ENCODE measurements around the gene NOTCH1. TPM values are rescaled to one million over a fixed set of nuclear protein-coding genes. Genes with fewer than 3 reads are reported as not detected.

NOTCH1 gene
- total RNA-seq, 1 donor from 2014 or later = 39.7 TPM

DNA sequence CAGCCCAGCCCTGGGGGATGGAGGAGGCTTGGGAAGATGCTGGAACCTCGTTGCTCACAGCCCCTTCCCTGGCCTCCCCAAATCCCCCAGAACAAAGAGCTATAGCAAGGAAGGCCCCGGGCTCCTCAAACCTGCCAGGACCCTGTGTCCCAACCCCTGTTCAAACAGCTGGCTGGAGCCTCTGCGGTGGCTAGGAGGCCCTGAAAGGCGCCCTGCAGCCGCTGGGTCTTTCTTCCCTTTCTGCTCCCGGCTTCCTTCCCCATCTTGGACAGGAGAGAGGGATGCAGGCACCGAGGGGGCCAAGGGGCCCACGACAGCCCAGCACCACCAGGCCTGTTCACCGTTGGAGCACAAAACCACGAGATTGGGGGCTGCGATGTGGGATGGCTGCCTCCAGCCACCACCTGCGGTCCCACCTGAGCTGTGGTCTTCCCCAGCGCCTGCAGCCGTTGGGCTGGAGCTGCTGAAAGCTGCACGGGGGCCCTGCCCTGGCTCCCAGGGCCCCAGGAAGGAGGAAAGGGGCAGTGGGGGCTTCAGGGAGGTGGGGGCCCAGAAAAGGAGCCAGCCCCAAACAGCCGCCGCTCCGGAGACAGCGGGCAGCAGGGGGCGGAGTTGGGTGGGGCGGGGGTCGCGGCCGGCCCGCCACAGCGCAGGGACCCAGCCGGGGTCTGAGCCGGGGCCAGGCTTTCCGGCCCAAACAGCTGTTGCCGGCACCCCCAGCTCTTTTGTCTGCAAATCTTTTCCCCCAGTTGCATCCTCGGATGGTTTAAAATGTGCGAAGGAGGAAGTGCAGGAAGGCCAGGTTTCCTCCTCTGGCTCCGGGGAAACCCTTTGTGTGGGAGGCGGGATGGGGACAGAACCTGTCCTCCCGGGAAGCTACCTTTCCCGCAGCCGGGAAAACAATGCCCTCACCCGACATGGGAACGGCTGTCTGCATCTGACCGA lies 16.1 kb downstream of the NOTCH1 start:
- no peak overlapping the region for H3K4me3 ChIP-seq (ENCODE audit: low read depth, low read length)
- no peak for DNase-seq (ENCODE audit: low read depth)
- TF ChIP-seq, protein P1, sequence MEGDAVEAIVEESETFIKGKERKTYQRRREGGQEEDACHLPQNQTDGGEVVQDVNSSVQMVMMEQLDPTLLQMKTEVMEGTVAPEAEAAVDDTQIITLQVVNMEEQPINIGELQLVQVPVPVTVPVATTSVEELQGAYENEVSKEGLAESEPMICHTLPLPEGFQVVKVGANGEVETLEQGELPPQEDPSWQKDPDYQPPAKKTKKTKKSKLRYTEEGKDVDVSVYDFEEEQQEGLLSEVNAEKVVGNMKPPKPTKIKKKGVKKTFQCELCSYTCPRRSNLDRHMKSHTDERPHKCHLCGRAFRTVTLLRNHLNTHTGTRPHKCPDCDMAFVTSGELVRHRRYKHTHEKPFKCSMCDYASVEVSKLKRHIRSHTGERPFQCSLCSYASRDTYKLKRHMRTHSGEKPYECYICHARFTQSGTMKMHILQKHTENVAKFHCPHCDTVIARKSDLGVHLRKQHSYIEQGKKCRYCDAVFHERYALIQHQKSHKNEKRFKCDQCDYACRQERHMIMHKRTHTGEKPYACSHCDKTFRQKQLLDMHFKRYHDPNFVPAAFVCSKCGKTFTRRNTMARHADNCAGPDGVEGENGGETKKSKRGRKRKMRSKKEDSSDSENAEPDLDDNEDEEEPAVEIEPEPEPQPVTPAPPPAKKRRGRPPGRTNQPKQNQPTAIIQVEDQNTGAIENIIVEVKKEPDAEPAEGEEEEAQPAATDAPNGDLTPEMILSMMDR (conservative IDR thresholded peaks at IDR 0.05; ENCODE audit: low read depth, low read length) = no peak

DNA sequence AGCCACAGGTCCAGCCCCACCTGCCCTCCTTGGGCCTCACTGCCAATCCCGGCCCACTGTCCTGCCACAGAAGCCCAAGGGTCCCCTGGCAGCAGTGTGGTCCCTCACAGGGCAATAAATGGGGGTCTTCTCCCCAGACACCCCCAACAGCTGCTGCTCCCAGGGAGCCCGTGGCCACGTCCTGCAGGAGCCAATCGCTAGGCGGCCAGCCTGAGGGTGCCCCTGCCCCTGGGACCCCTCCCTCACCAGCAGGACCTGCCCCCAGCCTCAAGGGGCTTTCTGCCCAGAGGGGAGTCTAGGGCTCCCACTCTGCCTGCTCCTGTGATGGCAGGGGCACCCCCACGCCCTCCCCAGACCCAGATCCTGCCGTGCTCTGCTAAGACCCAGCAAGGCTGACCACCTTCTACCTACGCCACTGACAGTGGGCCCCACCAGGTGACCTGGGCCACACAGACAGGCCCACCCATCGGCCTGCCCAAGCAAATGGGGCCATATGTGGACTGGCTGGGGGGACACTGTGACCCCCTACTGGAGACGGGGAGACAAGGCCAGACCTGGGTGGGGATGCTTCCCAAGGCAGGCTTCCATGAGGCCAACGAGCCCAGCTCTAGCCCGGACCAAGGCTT lies 17.0 kb downstream of the NOTCH1 start:
- no peak for DNase-seq (ENCODE audit: low read depth)
- TF ChIP-seq, protein P1 (conservative IDR thresholded peaks at IDR 0.05; ENCODE audit: low read depth, low read length) = no peak
- no peak overlapping the region for H3K4me3 ChIP-seq (ENCODE audit: low read depth, low read length)

DNA sequence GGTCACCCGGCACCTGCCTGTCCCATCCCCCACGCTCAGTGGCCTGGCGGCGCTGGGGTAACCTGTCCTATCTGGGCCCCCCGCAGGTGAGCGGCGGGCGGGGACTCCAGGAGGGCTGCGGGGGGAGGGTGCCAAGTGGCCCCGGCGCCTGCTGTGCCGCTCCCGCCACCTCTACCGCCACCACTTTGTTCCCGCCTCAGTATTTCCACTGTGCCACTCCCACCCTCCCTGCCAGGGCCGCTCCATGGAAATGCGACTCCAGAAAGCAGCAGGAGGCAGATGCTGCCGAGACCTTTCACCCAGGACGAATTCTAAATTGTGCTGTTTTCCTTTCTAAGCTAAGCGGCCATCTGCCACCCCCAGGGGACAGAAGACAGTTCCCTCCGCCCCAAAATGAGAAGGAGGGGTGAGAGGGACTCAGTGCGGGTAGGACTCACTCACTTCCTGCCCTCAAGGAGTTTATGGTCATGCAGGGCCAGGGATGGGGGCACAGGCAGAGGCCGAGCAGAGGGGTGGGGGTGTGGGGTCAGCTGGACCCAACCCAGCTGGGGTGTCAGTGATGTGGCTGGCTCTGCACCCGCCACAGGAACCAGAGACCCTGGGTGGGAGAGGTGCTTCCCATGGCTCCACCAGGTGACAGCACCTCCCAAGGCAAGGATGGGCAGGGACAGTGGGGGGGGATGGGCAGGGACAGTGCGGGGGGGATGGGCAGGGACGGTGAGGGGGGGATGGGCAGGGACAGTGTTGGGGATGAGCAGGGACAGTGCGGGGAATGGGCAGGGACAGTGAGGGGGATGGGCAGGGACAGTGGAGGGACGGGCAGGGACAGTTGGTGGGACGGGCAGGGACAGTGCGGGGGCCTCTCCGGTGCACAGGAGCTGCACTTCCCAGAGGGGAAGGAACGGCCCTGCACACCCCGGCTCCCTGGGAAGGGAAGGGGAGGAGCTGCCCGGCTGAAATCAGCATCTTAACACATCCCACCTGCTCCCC lies 17.8 kb downstream of the NOTCH1 start:
- DNase-seq (ENCODE audit: low read depth) = no peak
- TF ChIP-seq, protein P1 (conservative IDR thresholded peaks at IDR 0.05; ENCODE audit: low read depth, low read length) = no peak
- no peak overlapping the region for H3K4me3 ChIP-seq (ENCODE audit: low read depth, low read length)

DNA sequence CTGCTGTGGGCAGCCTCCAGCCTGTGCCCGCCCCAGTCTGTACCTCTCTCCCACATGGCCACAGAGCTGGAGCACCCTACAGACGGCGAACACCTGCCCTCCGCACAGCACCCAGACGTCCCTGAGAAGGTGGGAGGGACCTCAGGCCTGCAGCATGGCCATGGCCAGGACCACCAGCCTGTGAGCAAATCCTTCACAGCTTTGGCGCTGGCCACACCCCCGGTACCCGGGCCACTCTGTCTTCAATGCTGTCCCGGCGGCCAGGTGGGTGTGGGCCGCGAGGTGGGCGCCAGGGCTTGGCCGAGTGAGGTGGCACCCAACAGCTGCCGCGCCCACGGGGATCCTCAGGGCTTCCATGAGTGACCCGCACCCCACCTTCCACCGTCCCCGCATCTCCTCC lies 18.7 kb downstream of the NOTCH1 start:
- no peak for DNase-seq (ENCODE audit: low read depth)
- TF ChIP-seq, protein P1 (conservative IDR thresholded peaks at IDR 0.05; ENCODE audit: low read depth, low read length) = no peak
- no peak overlapping the region for H3K4me3 ChIP-seq (ENCODE audit: low read depth, low read length)

DNA sequence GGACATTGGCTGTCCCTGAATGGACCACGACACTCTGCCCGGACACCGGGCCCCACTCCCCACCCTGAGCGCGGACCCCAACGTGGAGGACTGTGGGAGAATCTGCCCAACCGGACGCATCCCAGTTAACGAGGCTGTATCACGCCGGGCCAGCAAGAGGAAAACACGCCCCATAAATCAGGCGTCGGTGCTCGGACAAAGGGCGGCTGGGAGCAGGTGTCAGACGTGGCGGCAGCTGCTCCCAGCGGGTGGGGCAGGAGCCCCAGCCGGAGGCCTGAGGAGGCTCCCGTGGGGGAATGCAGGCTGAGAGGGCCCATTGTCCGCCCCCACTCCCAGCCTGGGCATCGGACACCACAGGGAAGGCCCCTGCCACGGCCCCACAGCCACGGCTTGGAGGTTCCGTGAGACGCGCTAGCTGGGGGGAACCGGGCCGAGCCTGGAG lies 19.2 kb downstream of the NOTCH1 start:
- H3K4me3 ChIP-seq (ENCODE audit: low read depth, low read length) = no peak overlapping the region
- DNase-seq (ENCODE audit: low read depth) = no peak
- TF ChIP-seq, protein P1 (conservative IDR thresholded peaks at IDR 0.05; ENCODE audit: low read depth, low read length) = no peak

DNA sequence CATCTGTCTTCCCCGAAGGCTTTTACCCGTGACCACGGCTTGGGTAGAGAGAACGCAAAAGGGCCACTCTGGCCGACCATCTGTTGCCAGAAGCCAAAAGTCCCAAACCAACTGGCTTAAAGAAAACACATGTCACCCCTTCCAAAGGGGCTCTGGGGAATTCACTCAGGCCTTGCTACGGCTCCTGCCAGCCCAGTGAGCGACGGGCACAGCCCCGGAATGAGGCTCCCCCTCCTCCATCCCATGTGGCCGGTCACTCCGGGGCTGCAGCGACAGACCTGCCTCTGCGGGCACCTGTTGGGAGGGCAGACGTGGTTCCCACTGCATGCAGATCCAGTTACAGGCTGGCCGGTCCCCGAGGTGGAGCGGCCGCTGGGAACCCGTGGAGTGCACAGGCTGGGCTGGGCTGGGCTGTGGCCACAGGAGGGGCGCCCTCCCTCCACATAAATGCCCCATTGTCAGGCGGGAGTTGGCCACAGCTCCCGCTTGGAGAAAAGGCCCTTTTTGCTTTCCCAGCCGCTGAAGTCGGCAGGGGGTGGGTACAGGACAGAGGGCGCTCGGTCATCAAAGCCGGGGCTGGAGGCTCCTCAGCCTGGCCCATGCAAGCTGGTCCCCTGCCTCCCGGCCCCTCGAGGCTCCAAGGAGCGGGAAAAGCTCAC lies 19.9 kb downstream of the NOTCH1 start:
- H3K4me3 ChIP-seq (ENCODE audit: low read depth, low read length) = no peak overlapping the region
- TF ChIP-seq, protein P1 (conservative IDR thresholded peaks at IDR 0.05; ENCODE audit: low read depth, low read length) = no peak
- no peak for DNase-seq (ENCODE audit: low read depth)
